Osteoblast (primary cell): ENCODE results near the gene CHD9. TPM values are rescaled to one million over a fixed set of nuclear protein-coding genes. Genes with fewer than 3 reads are reported as not detected.
A peak's percentile ranks its signal among the peaks of the same experiment; 100 is the strongest.

ENCODE experiments used
- DNase-seq: peaks from one replicate; pipeline ENCODE4 v3.0.0; 2011; ENCODE audit warnings: low spot score, mixed read lengths; ENCODE audit not compliant: insufficient read length; ENCODE audit errors: missing footprints
- H2AFZ ChIP-seq: 2 replicates; pipeline ENCODE4 v1.6.0; 2011; ENCODE audit warnings: mild to moderate bottlenecking, low read length
- H3K27ac ChIP-seq: 2 replicates; pipeline ENCODE4 v1.5.1; 2011; ENCODE audit warnings: mild to moderate bottlenecking, low read depth, low read length, moderate library complexity
- H3K27me3 ChIP-seq: 2 replicates; pipeline ENCODE4 v1.6.0; 2012; ENCODE audit warnings: mild to moderate bottlenecking, control low read depth, inconsistent platforms, low read length, moderate library complexity; ENCODE audit not compliant: insufficient read depth
- H3K36me3 ChIP-seq: 2 replicates; pipeline ENCODE4 v1.5.1; 2011; ENCODE audit warnings: mild to moderate bottlenecking, low read length, control low read depth, moderate library complexity; ENCODE audit not compliant: insufficient read depth
- H3K4me1 ChIP-seq: 2 replicates; pipeline ENCODE4 v1.5.1; 2011; ENCODE audit warnings: mild to moderate bottlenecking, low read length, control low read depth, moderate library complexity; ENCODE audit not compliant: insufficient read depth
- H3K4me2 ChIP-seq: 2 replicates; pipeline ENCODE4 v1.6.0; 2011; ENCODE audit warnings: mild to moderate bottlenecking, low read length; ENCODE audit not compliant: insufficient read depth
- H3K4me3 ChIP-seq: fragments of 200-600 bp; sonication (generic); 3 replicates; pipeline ENCODE4 v1.5.1; 2012; ENCODE audit warnings: mild to moderate bottlenecking, low read length, inconsistent platforms; ENCODE audit not compliant: insufficient read depth
- H3K79me2 ChIP-seq: 2 replicates; pipeline ENCODE4 v1.6.0; 2012; ENCODE audit warnings: mild to moderate bottlenecking, low read length, control low read depth, inconsistent platforms; ENCODE audit not compliant: insufficient read depth
- H3K9me3 ChIP-seq: 2 replicates; pipeline ENCODE4 v1.5.1; 2011; ENCODE audit warnings: low read depth, low read length, control low read depth
- H4K20me1 ChIP-seq: 2 replicates; pipeline ENCODE4 v1.6.0; 2012; ENCODE audit warnings: mild to moderate bottlenecking, low read length, control low read depth; ENCODE audit not compliant: insufficient read depth
- total RNA-seq: library from RNA; depleted of rRNA; stranded (reverse); fragments of >200 nt; gene quantifications from 2 replicates; pipeline ENCODE4 v1.2.3, GENCODE V29; 2012
- TF ChIP-seq, protein P1 (sequence below): IDR thresholded peaks from 2 replicates; pipeline ENCODE4 v1.5.1; 2011; ENCODE audit warnings: mild to moderate bottlenecking, low read depth, low read length, moderate library complexity; ENCODE audit errors: extremely low read depth

CHD9 gene
- total RNA-seq, 1 donor, result 83.6 TPM

DNA sequence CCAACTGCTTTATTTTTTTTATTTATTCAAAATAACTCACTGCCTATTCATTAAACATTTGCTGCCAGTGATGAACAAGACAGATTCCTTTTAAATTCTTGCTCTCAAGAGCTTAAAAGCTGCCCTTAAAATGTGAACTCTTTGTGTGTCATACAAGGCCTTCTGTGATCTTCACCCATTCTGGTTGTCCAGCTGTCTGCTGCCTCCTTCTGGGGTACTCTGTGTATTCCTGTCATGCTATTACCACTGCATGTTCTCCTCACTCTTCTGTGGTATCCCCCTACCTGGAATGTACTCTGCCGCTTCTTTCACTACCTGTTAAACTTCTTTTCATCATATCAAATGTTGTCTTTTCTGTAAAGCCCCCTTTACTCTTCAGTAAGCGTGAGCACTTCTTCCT is 165.8 kb downstream of the CHD9 start:
- Histone ChIP-seq H3K27me3 (no peaks in the 10 kb centered on the region), H3K4me2 (peak overlapping the region; percentile 22), H3K4me1 (peaks cover 27% of the 10 kb centered on the region), H3K79me2 (peaks cover 65% of the 10 kb centered on the region), H3K9me3 (no peaks in the 10 kb centered on the region), H2AFZ (no peak overlapping the region), H3K36me3 (peaks cover 13% of the 10 kb centered on the region), H3K4me3 (no peak overlapping the region), H4K20me1 (peaks cover 14% of the 10 kb centered on the region), H3K27ac (peak overlapping the region; percentile 63)
- TF ChIP-seq, protein P1, sequence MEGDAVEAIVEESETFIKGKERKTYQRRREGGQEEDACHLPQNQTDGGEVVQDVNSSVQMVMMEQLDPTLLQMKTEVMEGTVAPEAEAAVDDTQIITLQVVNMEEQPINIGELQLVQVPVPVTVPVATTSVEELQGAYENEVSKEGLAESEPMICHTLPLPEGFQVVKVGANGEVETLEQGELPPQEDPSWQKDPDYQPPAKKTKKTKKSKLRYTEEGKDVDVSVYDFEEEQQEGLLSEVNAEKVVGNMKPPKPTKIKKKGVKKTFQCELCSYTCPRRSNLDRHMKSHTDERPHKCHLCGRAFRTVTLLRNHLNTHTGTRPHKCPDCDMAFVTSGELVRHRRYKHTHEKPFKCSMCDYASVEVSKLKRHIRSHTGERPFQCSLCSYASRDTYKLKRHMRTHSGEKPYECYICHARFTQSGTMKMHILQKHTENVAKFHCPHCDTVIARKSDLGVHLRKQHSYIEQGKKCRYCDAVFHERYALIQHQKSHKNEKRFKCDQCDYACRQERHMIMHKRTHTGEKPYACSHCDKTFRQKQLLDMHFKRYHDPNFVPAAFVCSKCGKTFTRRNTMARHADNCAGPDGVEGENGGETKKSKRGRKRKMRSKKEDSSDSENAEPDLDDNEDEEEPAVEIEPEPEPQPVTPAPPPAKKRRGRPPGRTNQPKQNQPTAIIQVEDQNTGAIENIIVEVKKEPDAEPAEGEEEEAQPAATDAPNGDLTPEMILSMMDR, result peak; percentile 46
- no peak for DNase-seq

GRCh38 chr16:53224951-53225533 is 170.3 kb downstream of the CHD9 start:
- H3K27ac ChIP-seq, result peak overlapping the region; percentile 10
- TF ChIP-seq, protein P1, result no peak
- no peaks in the 10 kb centered on the region for H3K27me3 ChIP-seq
- peaks cover 48% of the 10 kb centered on the region for H3K36me3 ChIP-seq
- no peak overlapping the region for H3K4me2 ChIP-seq
- DNase-seq, result no peak
- peaks cover 35% of the 10 kb centered on the region for H3K79me2 ChIP-seq
- peaks cover 14% of the 10 kb centered on the region for H4K20me1 ChIP-seq
- no peak overlapping the region for H2AFZ ChIP-seq
- H3K4me3 ChIP-seq, result no peak overlapping the region
- no peaks in the 10 kb centered on the region for H3K9me3 ChIP-seq
- H3K4me1 ChIP-seq, result peaks cover 12% of the 10 kb centered on the region

DNA sequence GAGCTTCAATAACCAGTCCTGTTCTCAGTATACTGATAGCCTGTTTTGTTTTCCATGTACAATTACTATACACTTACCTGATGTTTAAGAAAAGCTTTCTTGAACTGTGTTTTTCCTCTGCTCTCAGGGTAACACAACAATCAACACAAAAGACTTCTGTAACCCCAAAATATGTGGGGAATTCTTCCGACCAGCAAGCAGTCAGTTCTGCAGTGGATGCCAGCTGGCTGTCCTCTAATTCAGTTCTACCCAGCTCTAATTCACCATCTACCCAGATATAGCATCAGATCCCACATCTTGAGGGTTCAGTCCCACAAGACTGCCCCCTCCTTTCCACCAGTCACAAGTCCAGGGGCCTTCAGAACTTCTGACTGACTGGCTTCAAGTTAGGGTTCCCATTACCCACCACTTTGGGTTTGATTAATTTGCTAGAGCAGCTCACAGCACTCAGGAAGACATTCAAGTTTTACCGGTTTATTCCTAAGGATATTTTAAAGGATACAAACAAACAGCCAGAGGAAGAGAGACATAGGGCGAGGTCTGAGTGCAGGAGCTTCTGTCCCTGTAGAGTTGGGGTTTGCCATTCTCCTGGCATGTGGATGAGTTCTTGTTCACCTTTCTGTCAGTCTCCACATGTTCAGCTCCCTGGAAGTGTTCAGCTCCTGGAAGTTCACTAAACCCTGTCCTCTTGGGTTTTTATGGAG is 178.2 kb downstream of the CHD9 start:
- peaks cover 89% of the 10 kb centered on the region for H3K36me3 ChIP-seq

DNA sequence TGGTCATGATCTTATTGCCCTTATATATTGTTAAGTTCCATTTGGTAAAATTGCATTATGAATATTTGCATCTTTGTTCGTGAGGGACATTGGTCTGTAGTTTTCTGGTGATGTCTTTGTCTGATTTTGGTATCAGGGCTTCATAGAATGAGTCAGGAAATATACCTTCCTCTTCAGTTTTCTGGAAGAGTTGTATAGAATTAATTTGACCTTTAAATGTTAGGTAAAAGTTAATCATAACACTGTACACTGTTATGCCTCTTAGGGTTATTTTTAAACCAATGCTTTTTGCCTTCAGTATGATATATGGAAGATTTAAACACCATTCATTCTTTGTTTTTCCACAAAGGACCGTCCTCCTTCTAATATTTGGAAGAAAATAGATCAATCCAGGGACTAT is 180.0 kb downstream of the CHD9 start:
- peaks cover 90% of the 10 kb centered on the region for H3K36me3 ChIP-seq
- no peak for DNase-seq
- no peak overlapping the region for H2AFZ ChIP-seq
- H3K4me2 ChIP-seq, result no peak overlapping the region
- H3K4me1 ChIP-seq, result peaks cover 4% of the 10 kb centered on the region
- TF ChIP-seq, protein P1, result no peak
- H3K9me3 ChIP-seq, result no peaks in the 10 kb centered on the region
- H3K27ac ChIP-seq, result no peak overlapping the region
- peaks cover 7% of the 10 kb centered on the region for H3K79me2 ChIP-seq
- no peaks in the 10 kb centered on the region for H3K27me3 ChIP-seq
- peaks cover 5% of the 10 kb centered on the region for H4K20me1 ChIP-seq
- no peak overlapping the region for H3K4me3 ChIP-seq

More for the DNA sequence above, 178.2 kb downstream of the CHD9 start:
- Histone ChIP-seq H3K4me3 (no peak overlapping the region), H3K9me3 (no peaks in the 10 kb centered on the region), H2AFZ (no peak overlapping the region), H3K4me2 (no peak overlapping the region), H3K27me3 (no peaks in the 10 kb centered on the region), H3K4me1 (peaks cover 4% of the 10 kb centered on the region), H3K79me2 (peaks cover 7% of the 10 kb centered on the region), H4K20me1 (peaks cover 5% of the 10 kb centered on the region), H3K27ac (peak overlapping the region; percentile 29)
- no peak for DNase-seq
- TF ChIP-seq, protein P1, result no peak
